Right ventricle myocardium inferior (tissue), 1 donor: ENCODE measurements around the gene ILF2. TPM values are rescaled to one million over a fixed set of nuclear protein-coding genes. Genes with fewer than 3 reads are reported as not detected.
A peak's percentile ranks its signal among the peaks of the same experiment; 100 is the strongest.

ENCODE experiments used
- ATAC-seq: fragments of 200-7000 bp; cut with Tn5 transposase; one replicate; pipeline ENCODE4 v1.9.1; 2020; ENCODE audit warnings: mild to moderate bottlenecking, moderate library complexity
- DNase-seq: peaks from one replicate; pipeline ENCODE4 v3.0.0; 2021; ENCODE audit errors: missing footprints
- intact Hi-C: fragments of 100-400 bp; cut with DNase I; formaldehyde crosslinking; loops from one replicate; pipeline ENCODE4 v1.11.0; 2022
- total RNA-seq: library from RNA; stranded (reverse); fragmentation: NEBNext Ultra II Directional; extraction: Animal tissue kit (Norgen Biotek cat#: 25700); gene quantifications from one replicate; pipeline ENCODE4 v1.2.1, GENCODE V29; 2021
- donor health status: DM: no; HTN: yes; CAD: no; lungs with severe emphysema.

The ILF2 gene
- total RNA-seq, 1 donor from 2014 or later, result 60.4 TPM

- peak; percentile 98 for DNase-seq
- peak; percentile 96 for ATAC-seq
- intact Hi-C loops, result loop anchor here (2.0 to 5.0 kb wide), 2 partner anchors 37 to 67 kb away; partner anchors contain the start of genes ILF2 and S100A2
Measured at GRCh38 chr1:153633754-153634665, 36.8 kb downstream of the ILF2 start, which contains the start of gene CHTOP. Gene CHTOP, plus strand, starts transcription at chr1:153634066. Its CDS starts 2,523 bp downstream, at chr1:153636589.

- DNase-seq, result no peak
- ATAC-seq, result peak; percentile 47
- intact Hi-C loops, result loop anchor here (5.0 kb wide), 1 partner anchor 66 kb away; the partner anchor contains the start of gene S100A2
Measured at GRCh38 chr1:153633161-153633753, 37.5 kb downstream of the ILF2 start.

GRCh38 chr1:153631047-153632022, 39.5 kb downstream of the ILF2 start:
- intact Hi-C loops, result loop anchor here (5.0 kb wide), 1 partner anchor 64 kb away; the partner anchor contains the start of gene S100A2
- DNase-seq, result no peak
- no peak for ATAC-seq

GRCh38 chr1:153630384-153630783, 40.4 kb downstream of the ILF2 start:
- DNase-seq (peak; percentile 58), ATAC-seq (no peak)
- intact Hi-C loops, result loop anchor here (5.0 kb wide), 1 partner anchor 63 kb away; the partner anchor contains the start of gene S100A2

GRCh38 chr1:153629971-153630370, 40.8 kb downstream of the ILF2 start:
- DNase-seq (peak; percentile 71), ATAC-seq (peak; percentile 39)
- intact Hi-C loops, result loop anchor here (2.0 to 5.0 kb wide), 2 partner anchors 17 to 63 kb away; partner anchors contain the start of genes S100A16 and S100A2

- ATAC-seq (no peak), DNase-seq (no peak)
- intact Hi-C loops, result loop anchor here (2.0 kb wide), 1 partner anchor 17 kb away; the partner anchor contains the start of gene S100A16
Measured at GRCh38 chr1:153629343-153629665, 41.5 kb downstream of the ILF2 start.

- no peak for ATAC-seq
- intact Hi-C loops, result loop anchor here (2.0 kb wide), 1 partner anchor 16 kb away; the partner anchor contains the start of gene S100A16
- no peak for DNase-seq
Measured at GRCh38 chr1:153628638-153629342, 42.0 kb downstream of the ILF2 start.

GRCh38 chr1:153627715-153628626, 42.8 kb downstream of the ILF2 start, which contains the start of gene S100A1:
Gene S100A1, plus strand, starts transcription at chr1:153628434. Its CDS starts 2,088 bp downstream, at chr1:153630522.
- ATAC-seq (peak; percentile 52), DNase-seq (peak; percentile 80)
- intact Hi-C loops, result loop anchor here (2.0 kb wide), 1 partner anchor 15 kb away; the partner anchor contains the start of gene S100A16

GRCh38 chr1:153626904-153627714, 43.7 kb downstream of the ILF2 start, which contains the start of gene S100A13:
Gene S100A13, minus strand, starts transcription at chr1:153627505. Its CDS starts 1,033 bp downstream, at chr1:153626472.
- ATAC-seq (peak; percentile 57), DNase-seq (peak; percentile 88)
- intact Hi-C loops, result no loop called here

GRCh38 chr1:153626477-153626903, 44.3 kb downstream of the ILF2 start:
- intact Hi-C loops, result no loop called here
- ATAC-seq (no peak), DNase-seq (no peak)

GRCh38 chr1:153624965-153625611, 45.7 kb downstream of the ILF2 start:
- no peak for DNase-seq
- no peak for ATAC-seq
- intact Hi-C loops, result no loop called here

GRCh38 chr1:153623101-153623500, 47.7 kb downstream of the ILF2 start:
- ATAC-seq (no peak), DNase-seq (no peak)
- intact Hi-C loops, result no loop called here

- DNase-seq (no peak), ATAC-seq (no peak)
- intact Hi-C loops, result no loop called here
Measured at GRCh38 chr1:153619171-153619570, 51.6 kb downstream of the ILF2 start.

- ATAC-seq, result no peak
- no peak for DNase-seq
- intact Hi-C loops, result no loop called here
Measured at GRCh38 chr1:153617663-153618062, 53.1 kb downstream of the ILF2 start.

GRCh38 chr1:153616917-153617311, 53.9 kb downstream of the ILF2 start:
- ATAC-seq (peak; percentile 46), DNase-seq (peak; percentile 45)
- intact Hi-C loops, result no loop called here
